Choroid plexus epithelial cell (primary cell): Measurements from ENCODE around the gene MESP2.

Experiments used
- DNase-seq: peaks from one replicate; pipeline ENCODE4 v3.0.0-alpha.2; 2010; ENCODE audit warnings: low read depth
- H3K4me3 ChIP-seq: 2 replicates; pipeline ENCODE4 v1.5.1; 2011; ENCODE audit warnings: low read depth, mild to moderate bottlenecking, control low read depth, low read length, moderate library complexity
- CTCF ChIP-seq: conservative IDR thresholded peaks from 2 replicates; pipeline ENCODE4 v1.5.1; 2011; ENCODE audit warnings: low read depth, mild to moderate bottlenecking, control low read depth, inconsistent platforms, low read length, moderate library complexity

Gene MESP2

GRCh38 chr15:89815769-89816168 is 39.6 kb downstream of the MESP2 start:
- no peak for TF ChIP-seq CTCF
- no peak overlapping the region for H3K4me3 ChIP-seq
- no peak for DNase-seq

- DNase-seq = peak; percentile 26
These were observed 41.7 kb downstream of the MESP2 start for GRCh38 chr15:89817701-89818280.

DNA sequence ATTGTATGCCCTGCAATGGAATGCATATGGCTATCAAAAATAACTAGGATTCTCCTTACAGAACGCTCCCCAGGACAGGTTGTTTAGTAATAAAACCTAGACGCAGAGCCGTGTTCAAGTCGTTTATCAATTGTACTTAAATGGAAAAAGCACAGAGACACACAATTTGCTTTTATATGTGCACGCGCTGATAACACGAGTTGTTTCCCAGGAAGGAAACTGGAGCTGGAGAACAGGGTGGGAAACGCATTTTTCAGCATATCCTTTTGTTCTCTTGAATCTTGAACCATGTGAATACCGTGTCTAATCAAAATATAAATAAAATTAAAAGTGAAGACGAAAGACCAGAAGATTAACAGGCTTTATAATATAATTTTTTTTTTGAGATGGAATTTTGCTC is 42.2 kb downstream of the MESP2 start:
- H3K4me3 ChIP-seq = no peak overlapping the region
- no peak for DNase-seq
- no peak for TF ChIP-seq CTCF

More at GRCh38 chr15:89817701-89818280, 41.7 kb downstream of the MESP2 start:
- no peak for TF ChIP-seq CTCF
- H3K4me3 ChIP-seq = no peak overlapping the region

GRCh38 chr15:89820666-89821611 is 44.8 kb downstream of the MESP2 start:
- TF ChIP-seq CTCF = no peak
- H3K4me3 ChIP-seq = no peak overlapping the region

GRCh38 chr15:89822026-89822425 is 45.9 kb downstream of the MESP2 start:
- no peak for DNase-seq
- no peak for TF ChIP-seq CTCF
- H3K4me3 ChIP-seq = no peak overlapping the region

More at GRCh38 chr15:89820666-89821611, 44.8 kb downstream of the MESP2 start:
- DNase-seq = peak; percentile 46

- no peak for TF ChIP-seq CTCF
- no peak for DNase-seq
- H3K4me3 ChIP-seq = no peak overlapping the region
These were observed 46.4 kb downstream of the MESP2 start for GRCh38 chr15:89822611-89822950.
